ENCODE results near the gene DLG2.

DLG2 gene

DNA sequence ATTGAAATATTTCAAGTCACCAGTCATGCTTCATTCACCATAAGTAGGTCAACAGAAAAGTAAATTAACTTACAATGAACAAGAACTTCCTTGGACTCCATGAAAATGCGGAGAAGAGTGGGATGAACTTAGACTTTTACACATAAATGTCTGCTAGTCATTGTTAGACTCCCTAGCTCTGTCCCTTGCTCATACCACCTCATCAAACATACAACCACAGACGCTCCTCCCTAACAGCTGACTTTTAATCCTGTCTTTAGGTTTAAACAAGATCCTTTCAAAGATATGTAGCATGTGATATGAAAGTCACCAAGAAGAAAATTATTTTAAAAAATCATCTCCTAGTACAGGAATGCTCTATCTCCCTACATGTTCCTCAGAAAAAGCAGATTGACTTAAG is 248.1 kb downstream of the DLG2 start:
- TF ChIP-seq POLR2AphosphoS5 (IDR thresholded peaks at IDR 0.05; ENCODE audit: low read depth, low read length) (no peak), FOXP2 (optimal IDR thresholded peaks at IDR 0.05; ENCODE audit: borderline replicate concordance, extremely low read depth, extremely low read length, insufficient read depth) (no peak), SIN3A (IDR thresholded peaks at IDR 0.05; ENCODE audit: borderline replicate concordance, insufficient read depth, low read length) (no peak), TAF1 (IDR thresholded peaks at IDR 0.05; ENCODE audit: borderline replicate concordance, insufficient read depth, low read length) (no peak)
- TF ChIP-seq, protein P1, sequence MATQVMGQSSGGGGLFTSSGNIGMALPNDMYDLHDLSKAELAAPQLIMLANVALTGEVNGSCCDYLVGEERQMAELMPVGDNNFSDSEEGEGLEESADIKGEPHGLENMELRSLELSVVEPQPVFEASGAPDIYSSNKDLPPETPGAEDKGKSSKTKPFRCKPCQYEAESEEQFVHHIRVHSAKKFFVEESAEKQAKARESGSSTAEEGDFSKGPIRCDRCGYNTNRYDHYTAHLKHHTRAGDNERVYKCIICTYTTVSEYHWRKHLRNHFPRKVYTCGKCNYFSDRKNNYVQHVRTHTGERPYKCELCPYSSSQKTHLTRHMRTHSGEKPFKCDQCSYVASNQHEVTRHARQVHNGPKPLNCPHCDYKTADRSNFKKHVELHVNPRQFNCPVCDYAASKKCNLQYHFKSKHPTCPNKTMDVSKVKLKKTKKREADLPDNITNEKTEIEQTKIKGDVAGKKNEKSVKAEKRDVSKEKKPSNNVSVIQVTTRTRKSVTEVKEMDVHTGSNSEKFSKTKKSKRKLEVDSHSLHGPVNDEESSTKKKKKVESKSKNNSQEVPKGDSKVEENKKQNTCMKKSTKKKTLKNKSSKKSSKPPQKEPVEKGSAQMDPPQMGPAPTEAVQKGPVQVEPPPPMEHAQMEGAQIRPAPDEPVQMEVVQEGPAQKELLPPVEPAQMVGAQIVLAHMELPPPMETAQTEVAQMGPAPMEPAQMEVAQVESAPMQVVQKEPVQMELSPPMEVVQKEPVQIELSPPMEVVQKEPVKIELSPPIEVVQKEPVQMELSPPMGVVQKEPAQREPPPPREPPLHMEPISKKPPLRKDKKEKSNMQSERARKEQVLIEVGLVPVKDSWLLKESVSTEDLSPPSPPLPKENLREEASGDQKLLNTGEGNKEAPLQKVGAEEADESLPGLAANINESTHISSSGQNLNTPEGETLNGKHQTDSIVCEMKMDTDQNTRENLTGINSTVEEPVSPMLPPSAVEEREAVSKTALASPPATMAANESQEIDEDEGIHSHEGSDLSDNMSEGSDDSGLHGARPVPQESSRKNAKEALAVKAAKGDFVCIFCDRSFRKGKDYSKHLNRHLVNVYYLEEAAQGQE (IDR thresholded peaks at IDR 0.05; ENCODE audit: insufficient read depth in 1 of 2, low read depth in 2 of 2, low read length in 2 of 2) = no peak

DNA sequence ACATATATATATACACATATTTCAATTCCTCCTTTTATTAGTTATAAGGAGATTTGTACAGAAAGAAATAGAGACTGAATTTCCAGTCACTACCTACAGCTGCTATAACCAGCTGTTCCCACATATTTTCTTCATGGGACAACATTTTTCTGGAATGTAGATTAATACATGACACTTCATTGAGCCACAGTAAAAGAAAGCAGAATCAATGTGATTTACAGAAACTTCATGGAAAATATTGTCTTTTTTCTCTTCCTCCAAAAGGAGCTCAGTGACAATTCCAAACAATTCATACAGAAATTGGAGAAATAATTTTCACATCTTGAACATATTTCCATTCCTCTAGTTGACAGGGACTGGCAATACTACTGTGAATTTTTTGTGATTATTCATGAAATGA is 249.2 kb downstream of the DLG2 start:
- TF ChIP-seq SIN3A (IDR thresholded peaks at IDR 0.05; ENCODE audit: borderline replicate concordance, insufficient read depth, low read length) (no peak), FOXP2 (optimal IDR thresholded peaks at IDR 0.05; ENCODE audit: borderline replicate concordance, extremely low read depth, extremely low read length, insufficient read depth) (no peak), TAF1 (IDR thresholded peaks at IDR 0.05; ENCODE audit: borderline replicate concordance, insufficient read depth, low read length) (no peak), POLR2AphosphoS5 (IDR thresholded peaks at IDR 0.05; ENCODE audit: low read depth, low read length) (no peak)
- TF ChIP-seq, protein P1 (IDR thresholded peaks at IDR 0.05; ENCODE audit: insufficient read depth in 1 of 2, low read depth in 2 of 2, low read length in 2 of 2) = no peak

DNA sequence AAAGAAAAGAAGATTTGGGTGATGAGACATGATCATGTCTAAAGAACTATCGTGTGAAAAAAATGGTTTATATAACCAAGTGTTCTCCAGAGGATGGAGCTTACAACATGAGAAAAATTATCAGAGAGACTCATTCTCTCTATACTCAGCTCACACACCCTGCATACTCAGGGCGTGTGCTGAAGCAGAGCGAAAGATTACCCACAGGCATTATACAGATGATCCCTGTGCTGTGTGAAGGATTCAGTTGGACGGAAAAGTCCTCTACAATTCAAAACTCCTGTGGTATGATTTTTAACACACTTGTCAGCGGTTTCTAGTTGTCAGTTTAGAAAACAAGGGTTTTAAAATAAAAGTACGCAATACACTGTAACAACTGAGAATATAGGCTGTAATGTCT is 267.3 kb downstream of the DLG2 start:
- TF ChIP-seq TAF1 (IDR thresholded peaks at IDR 0.05; ENCODE audit: borderline replicate concordance, insufficient read depth, low read length) (no peak), POLR2AphosphoS5 (IDR thresholded peaks at IDR 0.05; ENCODE audit: low read depth, low read length) (no peak), FOXP2 (optimal IDR thresholded peaks at IDR 0.05; ENCODE audit: borderline replicate concordance, extremely low read depth, extremely low read length, insufficient read depth) (no peak), SIN3A (IDR thresholded peaks at IDR 0.05; ENCODE audit: borderline replicate concordance, insufficient read depth, low read length) (no peak)
- TF ChIP-seq, protein P1 (IDR thresholded peaks at IDR 0.05; ENCODE audit: insufficient read depth in 1 of 2, low read depth in 2 of 2, low read length in 2 of 2) = no peak

DNA sequence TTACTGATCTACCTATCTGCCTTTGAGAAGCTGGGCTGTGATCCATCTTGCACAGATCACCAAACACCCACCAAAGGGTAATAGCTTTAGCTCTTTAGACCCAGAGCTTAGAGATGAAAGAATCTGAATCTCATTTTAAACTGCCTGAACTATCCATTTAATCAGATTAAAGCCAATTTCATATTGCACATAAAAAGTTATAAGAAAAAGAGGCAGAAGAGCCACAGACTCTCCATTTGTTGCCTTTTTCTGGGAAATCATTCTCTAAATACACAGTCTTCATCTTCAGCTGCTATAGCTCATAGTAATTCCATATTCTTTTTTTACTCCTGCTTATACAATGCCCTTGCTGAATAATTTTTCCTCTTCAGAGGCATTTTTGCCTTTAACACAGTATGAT is 271.2 kb downstream of the DLG2 start:
- TF ChIP-seq, protein P1 (IDR thresholded peaks at IDR 0.05; ENCODE audit: insufficient read depth in 1 of 2, low read depth in 2 of 2, low read length in 2 of 2) = no peak
- no peak for TF ChIP-seq TAF1 (IDR thresholded peaks at IDR 0.05; ENCODE audit: borderline replicate concordance, insufficient read depth, low read length)
- TF ChIP-seq FOXP2 (optimal IDR thresholded peaks at IDR 0.05; ENCODE audit: borderline replicate concordance, extremely low read depth, extremely low read length, insufficient read depth) = no peak
- no peak for TF ChIP-seq SIN3A (IDR thresholded peaks at IDR 0.05; ENCODE audit: borderline replicate concordance, insufficient read depth, low read length)
- no peak for TF ChIP-seq POLR2AphosphoS5 (IDR thresholded peaks at IDR 0.05; ENCODE audit: low read depth, low read length)

DNA sequence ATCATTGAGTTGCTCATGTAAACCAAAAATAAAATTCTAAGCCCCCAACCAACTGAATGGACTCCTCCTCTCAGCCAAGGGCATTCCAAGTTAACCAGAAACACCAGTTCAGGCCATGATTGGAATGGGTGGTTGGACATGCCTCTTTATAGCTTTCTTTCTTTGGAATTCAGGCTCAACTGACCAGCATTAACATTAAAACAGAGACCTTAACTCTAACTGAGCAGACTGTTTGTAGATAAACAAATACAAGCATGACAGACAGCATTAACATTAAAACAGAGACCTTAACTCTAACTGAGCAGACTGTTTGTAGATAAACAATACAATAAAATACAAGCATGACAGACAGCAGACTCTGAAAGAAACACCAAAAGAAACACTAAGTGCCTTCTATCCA is 278.2 kb downstream of the DLG2 start:
- TF ChIP-seq, protein P1 (IDR thresholded peaks at IDR 0.05; ENCODE audit: insufficient read depth in 1 of 2, low read depth in 2 of 2, low read length in 2 of 2) = no peak
- TF ChIP-seq TAF1 (IDR thresholded peaks at IDR 0.05; ENCODE audit: borderline replicate concordance, insufficient read depth, low read length) (no peak), FOXP2 (optimal IDR thresholded peaks at IDR 0.05; ENCODE audit: borderline replicate concordance, extremely low read depth, extremely low read length, insufficient read depth) (no peak), POLR2AphosphoS5 (IDR thresholded peaks at IDR 0.05; ENCODE audit: low read depth, low read length) (no peak), SIN3A (IDR thresholded peaks at IDR 0.05; ENCODE audit: borderline replicate concordance, insufficient read depth, low read length) (no peak)
